IMR-90 (cell line): ENCODE measurements around the gene HSF2BP. TPM values are rescaled to one million over a fixed set of nuclear protein-coding genes. Genes with fewer than 3 reads are reported as not detected.

Experiments used
- ATAC-seq: fragments of 200-7000 bp; cut with Tn5 transposase; 2 replicates; pipeline ENCODE4 v1.9.1; 2020; ENCODE audit warnings: low read depth, mild to moderate bottlenecking, moderate library complexity
- BruUV-seq: library from RNA; stranded (reverse); fragments of 400-500 nt; replicated peaks from 2 replicates; lab custom pipeline; 2021; lab: Mats Ljungman, UMichigan
- CTCF ChIA-PET: fragments of 300-600 bp; formaldehyde crosslinking; extraction: SDS; loops from one replicate; lab custom pipeline; 2021; ENCODE audit warnings: antibody characterized with exemption; lab: Yijun Ruan, JAX
- POLR2A ChIA-PET: fragments of 300-600 bp; sonication (Branson Sonifier 250); formaldehyde crosslinking; loops from one replicate; lab custom pipeline; 2022; ENCODE audit warnings: antibody characterized with exemption; ENCODE audit not compliant: unreplicated experiment; lab: Charles Lee
- DNase-seq: peaks from one replicate; pipeline ENCODE4 v3.0.0; 2013
- H2AFZ ChIP-seq: replicated peaks from 2 replicates; pipeline ENCODE3; 2013; ENCODE audit warnings: low read length, mild to moderate bottlenecking; ENCODE audit not compliant: poor library complexity
- H2AK5ac ChIP-seq: 2 replicates; pipeline ENCODE4 v1.6.1; 2013; ENCODE audit warnings: low read depth, low read length, inconsistent platforms
- H2AK9ac ChIP-seq: replicated peaks from 2 replicates; pipeline ENCODE3; 2013; ENCODE audit warnings: mild to moderate bottlenecking, low read depth, low read length, moderate library complexity; ENCODE audit not compliant: poor library complexity
- H2BK120ac ChIP-seq: 2 replicates; pipeline ENCODE4 v1.6.1; 2013; ENCODE audit warnings: low read depth, low read length, inconsistent platforms
- H2BK15ac ChIP-seq: 3 replicates; pipeline ENCODE4 v1.6.1; 2013; ENCODE audit warnings: low read depth, low read length, inconsistent platforms
- H2BK20ac ChIP-seq: 2 replicates; pipeline ENCODE4 v1.6.1; 2013; ENCODE audit warnings: low read depth, mild to moderate bottlenecking, inconsistent platforms, low read length, moderate library complexity
- H2BK5ac ChIP-seq: 2 replicates; pipeline ENCODE4 v1.6.1; 2013; ENCODE audit warnings: mild to moderate bottlenecking, low read depth, low read length, inconsistent platforms; ENCODE audit not compliant: poor library complexity, severe bottlenecking
- H3K14ac ChIP-seq: replicated peaks from 2 replicates; pipeline ENCODE4 v1.6.1; 2013; ENCODE audit warnings: low read depth, low read length, inconsistent platforms
- H3K18ac ChIP-seq: 2 replicates; pipeline ENCODE4 v1.6.1; 2013; ENCODE audit warnings: low read depth, low read length, control low read depth
- H3K23ac ChIP-seq: 2 replicates; pipeline ENCODE4 v1.6.1; 2013; ENCODE audit warnings: low read depth, low read length, inconsistent platforms
- H3K27ac ChIP-seq: 2 replicates; pipeline ENCODE4 v1.5.1; 2013; ENCODE audit warnings: mild to moderate bottlenecking, control low read depth, low read length; ENCODE audit not compliant: insufficient read depth
- H3K27me3 ChIP-seq: 2 replicates; pipeline ENCODE4 v1.6.1; 2013; ENCODE audit warnings: low read length; ENCODE audit not compliant: control insufficient read depth, insufficient read depth
- H3K36me3 ChIP-seq: 2 replicates; pipeline ENCODE4 v1.6.1; 2013; ENCODE audit warnings: low read length, mixed read lengths; ENCODE audit not compliant: control insufficient read depth, insufficient read depth
- H3K4ac ChIP-seq: 2 replicates; pipeline ENCODE4 v1.6.1; 2013; ENCODE audit warnings: low read depth, low read length, inconsistent platforms
- H3K4me1 ChIP-seq: 2 replicates; pipeline ENCODE4 v1.6.1; 2013; ENCODE audit warnings: low read length, mixed read lengths; ENCODE audit not compliant: control insufficient read depth, insufficient read depth
- H3K4me2 ChIP-seq: 2 replicates; pipeline ENCODE4 v1.6.1; 2013; ENCODE audit warnings: low read depth, mild to moderate bottlenecking, control low read depth, low read length, moderate library complexity
- H3K4me3 ChIP-seq: 2 replicates; pipeline ENCODE4 v1.5.1; 2013; ENCODE audit warnings: low read depth, mild to moderate bottlenecking, control low read depth, low read length, moderate library complexity; ENCODE audit not compliant: insufficient read depth
- H3K56ac ChIP-seq: 2 replicates; pipeline ENCODE4 v1.6.1; 2013; ENCODE audit warnings: low read length, inconsistent platforms; ENCODE audit not compliant: insufficient read depth; ENCODE audit errors: extremely low read depth
- H3K79me1 ChIP-seq, 2 experiments: 2 replicates each; pipeline ENCODE4 v1.6.1; 2013; ENCODE audit warnings: low read length in 2 of 2, inconsistent platforms in 1 of 2, low read depth in 1 of 2
- H3K9ac ChIP-seq: 2 replicates; pipeline ENCODE4 v1.6.1; 2013; ENCODE audit warnings: low read depth, low read length, control low read depth
- H3K9me1 ChIP-seq: 2 replicates; pipeline ENCODE4 v1.6.1; 2013; ENCODE audit warnings: low read length, inconsistent platforms; ENCODE audit not compliant: insufficient read depth
- H3K9me3 ChIP-seq: 2 replicates; pipeline ENCODE4 v1.6.1; 2013; ENCODE audit warnings: low read length; ENCODE audit not compliant: control insufficient read depth, insufficient read depth
- H4K20me1 ChIP-seq: 2 replicates; pipeline ENCODE4 v1.6.1; 2013; ENCODE audit warnings: low read length, inconsistent platforms; ENCODE audit not compliant: insufficient read depth
- H4K5ac ChIP-seq: 2 replicates; pipeline ENCODE4 v1.6.1; 2013; ENCODE audit warnings: mild to moderate bottlenecking, low read depth, low read length, control low read depth
- H4K8ac ChIP-seq, 2 experiments: 2 replicates each; pipeline ENCODE4 v1.6.1; 2013; ENCODE audit warnings: low read depth in 2 of 2, low read length in 2 of 2, control low read depth in 1 of 2, inconsistent platforms in 1 of 2
- H4K91ac ChIP-seq: 2 replicates; pipeline ENCODE4 v1.6.1; 2013; ENCODE audit warnings: low read depth, low read length, inconsistent platforms; ENCODE audit not compliant: insufficient read depth
- BHLHE40 ChIP-seq: fragments of 150-350 bp; IDR thresholded peaks from 2 replicates; pipeline ENCODE4 v1.6.1; 2016; ENCODE audit warnings: mild to moderate bottlenecking, low read depth, low read length
- CEBPB ChIP-seq: IDR thresholded peaks from 2 replicates; pipeline ENCODE4 v1.6.1; 2012; ENCODE audit warnings: low read depth, low read length, improper control_type of control experiment
- CHD1 ChIP-seq: IDR thresholded peaks from 2 replicates; pipeline ENCODE4 v1.6.1; 2012; ENCODE audit warnings: low read depth, low read length, improper control_type of control experiment
- FOS ChIP-seq: fragments of 150-350 bp; IDR thresholded peaks from 2 replicates; pipeline ENCODE4 v1.6.1; 2016; ENCODE audit warnings: low read depth, low read length
- MAFK ChIP-seq: IDR thresholded peaks from 2 replicates; pipeline ENCODE4 v1.6.1; 2012; ENCODE audit warnings: low read depth, low read length, improper control_type of control experiment
- MAZ ChIP-seq: IDR thresholded peaks from 2 replicates; pipeline ENCODE4 v1.6.1; 2012; ENCODE audit warnings: low read depth, mild to moderate bottlenecking, low read length, improper control_type of control experiment, moderate library complexity, borderline replicate concordance
- MXI1 ChIP-seq: IDR thresholded peaks from 2 replicates; pipeline ENCODE4 v1.6.1; 2012; ENCODE audit warnings: low read depth, mild to moderate bottlenecking, low read length, moderate library complexity, borderline replicate concordance
- POLR2A ChIP-seq: IDR thresholded peaks from 2 replicates; pipeline ENCODE4 v1.6.1; 2012; ENCODE audit warnings: mild to moderate bottlenecking, low read depth, low read length
- RCOR1 ChIP-seq: IDR thresholded peaks from 2 replicates; pipeline ENCODE4 v1.6.1; 2012; ENCODE audit warnings: mild to moderate bottlenecking, low read length, improper control_type of control experiment; ENCODE audit not compliant: insufficient replicate concordance
- RFX5 ChIP-seq: IDR thresholded peaks from 2 replicates; pipeline ENCODE4 v1.8.0; 2012; ENCODE audit warnings: low read depth, mild to moderate bottlenecking, low read length, moderate library complexity
- SMC3 ChIP-seq: fragments of 150-350 bp; IDR thresholded peaks from 2 replicates; pipeline ENCODE4 v1.6.1; 2016; ENCODE audit warnings: low read depth, mild to moderate bottlenecking, antibody characterized with exemption, low read length, moderate library complexity
- WGBS, 2 experiments: methylation state at CpG; one replicate each; pipeline versions ENCODE4 v1.1.5 to v1.1.7; 2013; ENCODE audit warnings: missing lambda C conversion rate in 2 of 2; ENCODE audit not compliant: insufficient read length in 1 of 2; ENCODE audit errors: extremely low coverage in 2 of 2; 5-methylcytosine and 5-hydroxymethylcytosine counted together
- dilution Hi-C: fragments of 300-500 bp; cut with HindIII; formaldehyde crosslinking; loops from one replicate; pipeline ENCODE4 v1.14.3; 2018; ENCODE audit warnings: low sequenced_read_pairs; ENCODE audit not compliant: unreplicated experiment
- in situ Hi-C: fragments of 300-500 bp; cut with MboI; formaldehyde crosslinking; loops from 3 replicates; pipeline ENCODE4 v1.14.3; 2019; ENCODE audit warnings: low sequenced_read_pairs, inconsistent platforms, mixed read lengths
- intact Hi-C: fragments of 100-400 bp; cut with micrococcal nuclease; formaldehyde crosslinking; loops from 2 replicates; pipeline ENCODE4 v1.10.0; 2022
- polyA plus RNA-seq, 3 experiments: library from polyadenylated mRNA; depleted of rRNA; stranded (reverse); fragments of >200 nt; gene quantifications; 2 replicates each; pipeline ENCODE4 v1.2.3, GENCODE V29; 2012; ENCODE audit warnings: low replicate concordance in 1 of 3
- total RNA-seq: library from RNA; depleted of rRNA; stranded (reverse); fragments of >200 nt; gene quantifications from 2 replicates; pipeline ENCODE4 v1.2.3, GENCODE V29; 2012
- TF ChIP-seq, protein P1 (sequence below): fragments of 150-350 bp; IDR thresholded peaks from 2 replicates; pipeline ENCODE4 v1.6.1; 2016; ENCODE audit warnings: low read depth, mild to moderate bottlenecking, low read length, moderate library complexity, borderline replicate concordance
- TF ChIP-seq, protein P2 (sequence below): fragments of 150-350 bp; IDR thresholded peaks from 2 replicates; pipeline ENCODE4 v1.6.1; 2017; ENCODE audit warnings: mild to moderate bottlenecking, antibody characterized with exemption, low read length, low read depth
- TF ChIP-seq, protein P3 (sequence below): conservative IDR thresholded peaks from 2 replicates; pipeline ENCODE4 v1.5.1; 2012; ENCODE audit warnings: mild to moderate bottlenecking, low read depth, low read length, improper control_type of control experiment

HSF2BP gene
- total and polyA plus RNA-seq, 2 of the 4 experiments (the other 2 are of a cell fraction): 0.87 to 0.90 TPM

DNA sequence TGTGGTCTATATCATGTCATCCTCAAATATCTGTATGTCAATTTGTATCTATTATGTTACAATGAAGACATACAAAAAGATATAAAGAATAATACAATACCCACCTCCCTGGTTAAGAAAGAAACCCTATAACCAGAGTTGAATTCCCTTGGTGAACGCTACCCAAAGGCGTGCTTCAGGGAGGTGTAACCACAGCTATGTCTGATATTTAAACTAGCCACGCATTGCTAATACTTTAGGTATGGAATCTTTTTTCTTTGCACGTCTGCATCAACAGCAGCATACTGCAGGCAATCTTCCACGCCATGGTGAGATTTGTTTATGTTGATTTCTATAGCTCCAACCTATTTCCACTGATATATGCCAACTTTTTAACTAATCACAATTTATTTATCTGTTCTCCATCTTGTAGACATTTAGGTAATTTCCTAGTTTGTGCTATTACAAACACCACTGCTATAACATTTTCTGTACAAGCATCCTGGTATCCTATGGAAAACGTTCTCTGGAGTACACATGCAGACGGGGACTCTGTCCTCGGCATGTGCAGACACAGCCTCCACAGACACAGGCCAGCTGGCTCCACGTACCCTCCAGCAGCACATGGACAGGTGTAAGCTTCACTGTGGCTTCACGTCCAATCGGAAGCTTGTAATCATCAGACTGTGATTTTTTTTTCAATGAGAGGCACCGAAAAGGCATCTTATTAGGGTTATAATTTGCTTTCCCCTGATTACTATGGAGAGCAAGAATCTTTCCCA, 58.5 kb downstream of the HSF2BP start:
- Histone ChIP-seq H3K79me1 (peaks cover 0 to 9% of the 10 kb centered on the region in 2 experiments; a peak in 1 of 4 replicates), H4K20me1 (peaks cover 2% of the 10 kb centered on the region; the same call in 1 of the 2 replicates), H4K8ac (peak overlapping the region; percentile 54 to 93), H3K9me1 (peaks cover 33% of the 10 kb centered on the region), H3K56ac (peak overlapping the region; percentile 72; the same call in 1 of the 2 replicates), H3K4ac (peak overlapping the region; percentile 99), H3K4me1 (peaks cover 36% of the 10 kb centered on the region), H2AFZ (peak overlapping the region; percentile 73), H3K36me3 (no peaks in the 10 kb centered on the region), H4K5ac (peak overlapping the region; percentile 97), H2BK20ac (peak overlapping the region; percentile 99), H2BK120ac (peak overlapping the region; percentile 98), H2BK5ac (peak overlapping the region; percentile 97), H3K9me3 (no peaks in the 10 kb centered on the region), H3K4me3 (no peak overlapping the region), H4K91ac (peak overlapping the region; percentile 98), H2AK9ac (peak overlapping the region; percentile 79), H2AK5ac (peak overlapping the region; percentile 97), H3K27me3 (no peaks in the 10 kb centered on the region), H2BK15ac (peak overlapping the region; percentile 65; the same call in 1 of the 3 replicates), H3K23ac (peak overlapping the region; percentile 90), H3K9ac (peak overlapping the region; percentile 25), H3K18ac (peak overlapping the region; percentile 99), H3K4me2 (peak overlapping the region; percentile 47), H3K27ac (peak overlapping the region; percentile 96), H3K14ac (peak overlapping the region; percentile 79)
- intact Hi-C loops (loop anchor here (1.0 kb wide), 1 partner anchor 11 kb away; no protein-coding TSS in a partner anchor), in situ Hi-C loops (no loop called here), dilution Hi-C loops (no loop called here)
- ChIA-PET POLR2A (no interaction called here), CTCF (no interaction called here)
- WGBS, 2 experiments: 12% methylated on average over 4 of the region's 12 CpGs; no CpG with 5 or more reads in 1 of the 2 experiments
- BruUV-seq: no TSS peak
- ATAC-seq (peak; percentile 79), DNase-seq (peak; percentile 95)
- TF ChIP-seq CEBPB (peak; percentile 34), CHD1 (no peak), POLR2A (no peak), MAZ (no peak), MXI1 (no peak), SMC3 (no peak), RCOR1 (no peak), FOS (peak; percentile 82), BHLHE40 (peak; percentile 41; the same call in 1 of the 2 replicates), RFX5 (no peak), MAFK (no peak)
- TF ChIP-seq, protein P1, sequence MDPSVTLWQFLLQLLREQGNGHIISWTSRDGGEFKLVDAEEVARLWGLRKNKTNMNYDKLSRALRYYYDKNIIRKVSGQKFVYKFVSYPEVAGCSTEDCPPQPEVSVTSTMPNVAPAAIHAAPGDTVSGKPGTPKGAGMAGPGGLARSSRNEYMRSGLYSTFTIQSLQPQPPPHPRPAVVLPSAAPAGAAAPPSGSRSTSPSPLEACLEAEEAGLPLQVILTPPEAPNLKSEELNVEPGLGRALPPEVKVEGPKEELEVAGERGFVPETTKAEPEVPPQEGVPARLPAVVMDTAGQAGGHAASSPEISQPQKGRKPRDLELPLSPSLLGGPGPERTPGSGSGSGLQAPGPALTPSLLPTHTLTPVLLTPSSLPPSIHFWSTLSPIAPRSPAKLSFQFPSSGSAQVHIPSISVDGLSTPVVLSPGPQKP: no peak
- TF ChIP-seq, protein P2, sequence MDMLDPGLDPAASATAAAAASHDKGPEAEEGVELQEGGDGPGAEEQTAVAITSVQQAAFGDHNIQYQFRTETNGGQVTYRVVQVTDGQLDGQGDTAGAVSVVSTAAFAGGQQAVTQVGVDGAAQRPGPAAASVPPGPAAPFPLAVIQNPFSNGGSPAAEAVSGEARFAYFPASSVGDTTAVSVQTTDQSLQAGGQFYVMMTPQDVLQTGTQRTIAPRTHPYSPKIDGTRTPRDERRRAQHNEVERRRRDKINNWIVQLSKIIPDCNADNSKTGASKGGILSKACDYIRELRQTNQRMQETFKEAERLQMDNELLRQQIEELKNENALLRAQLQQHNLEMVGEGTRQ: no peak
- TF ChIP-seq, protein P3, sequence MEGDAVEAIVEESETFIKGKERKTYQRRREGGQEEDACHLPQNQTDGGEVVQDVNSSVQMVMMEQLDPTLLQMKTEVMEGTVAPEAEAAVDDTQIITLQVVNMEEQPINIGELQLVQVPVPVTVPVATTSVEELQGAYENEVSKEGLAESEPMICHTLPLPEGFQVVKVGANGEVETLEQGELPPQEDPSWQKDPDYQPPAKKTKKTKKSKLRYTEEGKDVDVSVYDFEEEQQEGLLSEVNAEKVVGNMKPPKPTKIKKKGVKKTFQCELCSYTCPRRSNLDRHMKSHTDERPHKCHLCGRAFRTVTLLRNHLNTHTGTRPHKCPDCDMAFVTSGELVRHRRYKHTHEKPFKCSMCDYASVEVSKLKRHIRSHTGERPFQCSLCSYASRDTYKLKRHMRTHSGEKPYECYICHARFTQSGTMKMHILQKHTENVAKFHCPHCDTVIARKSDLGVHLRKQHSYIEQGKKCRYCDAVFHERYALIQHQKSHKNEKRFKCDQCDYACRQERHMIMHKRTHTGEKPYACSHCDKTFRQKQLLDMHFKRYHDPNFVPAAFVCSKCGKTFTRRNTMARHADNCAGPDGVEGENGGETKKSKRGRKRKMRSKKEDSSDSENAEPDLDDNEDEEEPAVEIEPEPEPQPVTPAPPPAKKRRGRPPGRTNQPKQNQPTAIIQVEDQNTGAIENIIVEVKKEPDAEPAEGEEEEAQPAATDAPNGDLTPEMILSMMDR: no peak
